Stimulated activated CD8-positive, alpha-beta memory T cell treated with anti-CD3 and anti-CD28 coated beads, Interleukin-15, amount 100 ng/mL, for 1 hour (primary cell): Measurements from ENCODE around the gene ATL2.
A peak's percentile ranks its signal among the peaks of the same experiment; 100 is the strongest.
"Not testable (repeated sequence)": the region's sequence is repeated elsewhere in the genome, so short reads cannot be mapped to it uniquely, and the experiment has no call there.

Experiments
- DNase-seq: peaks from one replicate; pipeline ENCODE4 v3.0.0-alpha.2; 2020; ENCODE audit warnings: low read depth

The ATL2 gene

DNA sequence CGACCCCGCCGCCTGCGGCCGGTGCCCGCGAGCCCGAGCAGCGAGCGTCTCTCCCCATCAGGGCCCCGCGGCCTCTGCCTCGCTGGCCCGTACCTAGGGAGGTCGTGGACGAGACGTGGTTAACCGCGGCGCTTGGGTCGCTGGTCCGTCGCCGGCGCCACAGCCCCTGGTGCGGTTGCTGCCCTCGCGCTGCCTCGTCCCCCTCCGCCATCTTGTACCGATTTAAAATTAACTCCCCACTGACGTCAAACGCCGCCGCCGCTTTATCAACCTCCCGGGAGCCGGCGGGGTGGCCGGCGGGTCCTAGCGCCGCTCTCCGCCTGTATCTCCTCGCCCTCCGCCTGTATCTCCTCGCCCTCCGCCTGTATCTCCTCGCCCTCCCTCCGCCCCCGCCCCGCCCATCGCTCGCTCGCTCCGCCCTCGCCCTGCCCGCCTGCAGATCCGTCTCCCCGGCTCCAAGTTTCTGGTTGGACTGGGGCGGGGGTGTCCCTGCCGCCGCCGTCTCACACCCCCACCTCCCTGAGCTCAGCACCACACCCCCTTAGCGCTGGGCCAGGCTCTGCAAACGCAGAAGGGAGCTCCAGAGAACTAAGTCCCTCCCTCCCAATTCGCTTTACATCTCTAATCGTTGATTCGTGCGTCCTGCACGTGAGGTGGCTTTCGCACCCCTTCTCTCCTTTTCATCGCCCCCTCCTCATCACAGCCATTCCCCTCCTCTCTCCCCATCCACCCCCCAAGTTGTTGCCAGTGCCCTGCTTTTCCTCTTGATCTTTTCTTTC is at the start of gene ATL2:
TSS of gene ATL2 (minus strand) at position 224 of the 779 bp plus-strand sequence. CDS start at position 211, 13 bp downstream.
- DNase-seq, result peak; percentile 85

DNA sequence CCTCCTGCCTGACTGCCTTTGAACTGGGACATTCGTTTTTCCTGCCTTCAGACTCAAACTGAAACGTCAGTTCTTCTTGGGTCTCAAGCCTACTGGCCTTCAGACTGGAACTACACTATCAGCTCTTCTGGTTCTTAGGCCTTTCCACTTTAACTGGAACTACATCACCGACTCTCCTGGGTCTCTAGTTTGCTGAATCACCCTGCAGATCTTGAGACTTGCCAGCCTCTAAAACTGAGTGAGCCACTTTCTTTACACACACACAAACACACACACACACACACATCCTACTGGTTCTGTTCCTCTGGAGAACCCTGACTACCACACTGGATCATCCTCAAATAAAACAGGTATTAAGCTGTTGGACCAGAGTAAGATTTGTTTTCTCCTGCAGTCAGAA is 46.7 kb upstream of the ATL2 start:
- no peak for DNase-seq

GRCh38 chr2:38421274-38422056 is 44.4 kb upstream of the ATL2 start:
- DNase-seq, result no peak

- DNase-seq, result no peak
Observed at GRCh38 chr2:38419499-38419898, 42.4 kb upstream of the ATL2 start.

GRCh38 chr2:38418735-38419134 is 41.7 kb upstream of the ATL2 start:
- no peak for DNase-seq

DNA sequence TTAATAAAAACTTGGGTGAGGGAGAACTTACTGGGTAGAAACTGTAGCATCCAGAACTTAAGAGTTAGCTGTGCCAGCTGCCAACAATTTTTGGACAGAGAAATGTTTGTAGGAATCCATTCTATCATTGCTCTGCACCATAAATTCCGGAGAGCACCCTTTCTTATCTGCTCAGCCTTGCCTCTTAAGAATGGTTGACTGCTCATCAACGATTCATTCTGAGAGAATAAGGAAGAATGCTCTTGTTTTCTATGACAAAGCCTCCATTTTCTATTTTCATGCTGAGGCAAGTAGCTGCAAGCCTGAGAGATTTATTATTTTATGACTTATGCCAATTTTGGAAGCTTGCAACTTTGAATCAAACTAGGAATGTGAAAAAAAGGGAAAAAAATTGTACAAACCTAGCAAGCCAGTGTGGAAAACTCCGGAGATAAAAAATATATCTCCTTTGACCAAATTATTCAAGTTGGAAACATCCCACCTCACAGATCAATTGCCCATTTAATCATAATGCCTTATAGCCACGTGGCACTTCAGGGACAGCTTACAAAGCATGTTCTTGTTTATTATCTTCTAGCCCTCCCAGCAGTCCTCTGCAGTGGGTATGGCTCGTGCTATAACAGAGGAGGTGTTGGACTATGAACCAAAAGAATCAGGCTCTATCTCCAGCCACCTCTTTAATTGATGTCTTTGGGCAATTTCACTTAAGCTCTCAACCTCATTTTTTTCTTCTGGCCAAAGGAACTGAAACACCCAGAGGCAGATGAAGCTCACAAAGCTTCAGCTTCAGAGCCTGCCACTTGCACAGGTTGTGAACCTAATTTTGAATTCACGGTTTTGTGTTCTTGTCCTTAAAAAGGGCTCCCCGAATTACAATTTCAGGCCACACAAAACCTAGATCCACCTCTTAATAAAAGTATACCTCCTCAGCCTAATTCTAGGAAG is 40.9 kb upstream of the ATL2 start:
- DNase-seq, result no peak

DNA sequence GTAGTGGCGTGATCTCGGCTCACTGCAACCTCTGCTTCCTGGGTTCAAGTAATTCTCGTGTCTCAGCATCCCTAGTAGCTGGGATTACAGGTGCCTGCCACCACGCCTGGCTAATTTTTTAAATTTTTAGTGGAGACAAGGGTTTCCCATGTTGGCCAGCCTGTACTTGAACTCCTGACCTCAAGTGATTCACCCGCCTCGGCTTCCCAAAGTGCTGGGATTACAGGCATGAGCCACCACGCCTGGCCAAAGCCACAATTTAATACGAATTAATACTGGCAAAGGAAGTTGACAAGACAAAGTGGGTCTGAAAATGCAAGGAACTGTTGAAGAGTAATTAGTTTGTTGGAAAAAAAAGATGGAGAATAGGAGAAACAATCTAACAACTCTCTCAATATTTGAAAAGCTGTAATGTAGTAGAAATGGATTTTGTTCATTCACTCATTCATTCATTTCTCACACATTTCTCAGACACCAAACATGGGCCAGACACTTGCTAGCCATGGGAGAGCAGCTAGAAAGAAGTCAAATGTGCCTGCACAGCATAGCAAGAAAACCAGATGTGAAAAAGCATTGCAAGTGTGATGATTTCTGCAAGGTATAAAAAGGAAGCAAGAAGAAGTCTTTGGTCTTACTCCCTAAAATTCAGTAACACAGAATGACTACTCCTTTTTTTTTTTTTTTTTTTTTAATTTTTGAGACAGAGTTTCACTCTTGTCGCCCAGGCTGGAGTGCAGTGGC is 39.4 kb upstream of the ATL2 start:
- DNase-seq, result no peak

DNA sequence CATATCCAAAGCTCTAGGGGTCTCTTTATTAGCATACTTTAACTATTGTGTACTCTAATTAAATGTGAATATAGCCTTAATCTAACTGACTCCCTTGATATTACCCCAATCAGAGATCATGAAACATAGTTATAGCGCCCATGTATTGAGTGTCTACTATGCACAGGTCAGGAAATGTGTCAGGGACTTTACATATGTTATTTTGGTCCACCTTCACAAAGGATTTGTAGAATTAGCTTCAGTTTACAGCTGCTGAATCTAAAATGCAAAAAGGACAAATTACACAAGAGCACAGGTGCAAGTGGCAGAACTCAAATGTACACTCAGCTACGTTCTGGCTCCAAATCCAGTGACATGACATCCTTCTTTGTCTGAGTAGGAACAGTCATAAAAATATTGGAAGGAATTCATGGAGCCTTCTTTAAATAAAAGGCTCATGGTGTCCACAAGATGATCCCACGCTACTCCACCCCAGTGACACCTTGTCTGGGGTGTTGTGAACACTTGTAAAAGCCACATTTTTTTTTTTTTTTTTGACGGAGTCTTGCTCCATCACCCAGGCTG is 38.7 kb upstream of the ATL2 start:
- no peak for DNase-seq

DNA sequence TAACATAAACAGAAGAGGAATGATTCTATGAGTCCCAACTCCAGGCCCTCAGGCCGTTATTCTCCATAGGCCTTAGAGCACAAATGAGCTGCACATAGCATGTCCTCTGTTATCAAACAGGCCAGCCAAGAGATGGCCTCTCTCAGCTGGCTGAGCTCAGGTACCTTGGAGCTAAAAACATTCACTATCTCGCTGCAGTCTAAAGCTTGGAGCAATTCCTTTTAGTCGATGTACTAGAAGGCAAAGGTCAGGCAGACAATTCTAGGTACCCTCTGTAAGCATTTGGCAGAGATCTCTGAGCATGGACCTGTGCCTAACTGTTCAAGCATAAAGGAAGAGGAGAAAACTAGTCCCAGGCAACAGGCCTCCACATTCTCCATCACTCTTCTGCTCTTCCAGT is 38.0 kb upstream of the ATL2 start:
- DNase-seq, result no peak

DNA sequence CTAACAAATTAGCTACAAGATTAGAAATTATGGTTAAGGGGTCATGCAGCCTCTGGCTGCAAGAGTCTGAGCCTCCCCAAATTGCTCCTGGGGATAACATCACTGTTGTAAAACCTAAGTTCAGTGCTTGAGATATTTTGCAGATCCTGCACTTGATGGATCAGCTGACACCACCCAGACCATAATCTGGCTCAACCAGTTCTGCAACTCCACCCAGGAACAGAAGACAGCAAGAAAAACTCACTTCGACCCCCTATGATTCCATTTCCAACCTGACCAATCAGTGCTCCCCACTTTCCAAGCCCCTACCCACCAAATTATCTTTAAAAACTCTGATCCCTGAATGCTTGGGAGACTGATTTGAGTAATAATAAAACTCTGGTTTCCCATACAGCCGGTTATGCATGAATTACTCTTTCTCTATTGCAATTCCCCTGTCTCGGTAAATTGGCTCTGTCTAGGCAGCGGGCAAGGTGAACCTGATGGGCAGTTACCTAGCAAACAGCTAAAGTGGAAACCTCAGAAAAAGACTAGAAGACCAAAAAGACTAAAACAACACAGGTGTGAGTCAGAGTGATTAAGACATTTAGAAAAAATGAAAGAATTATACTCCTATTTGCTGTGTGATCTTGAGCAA is 35.3 kb upstream of the ATL2 start:
- not testable (repeated sequence) for DNase-seq

GRCh38 chr2:38409156-38410102 is 32.4 kb upstream of the ATL2 start:
- DNase-seq, result no peak

DNA sequence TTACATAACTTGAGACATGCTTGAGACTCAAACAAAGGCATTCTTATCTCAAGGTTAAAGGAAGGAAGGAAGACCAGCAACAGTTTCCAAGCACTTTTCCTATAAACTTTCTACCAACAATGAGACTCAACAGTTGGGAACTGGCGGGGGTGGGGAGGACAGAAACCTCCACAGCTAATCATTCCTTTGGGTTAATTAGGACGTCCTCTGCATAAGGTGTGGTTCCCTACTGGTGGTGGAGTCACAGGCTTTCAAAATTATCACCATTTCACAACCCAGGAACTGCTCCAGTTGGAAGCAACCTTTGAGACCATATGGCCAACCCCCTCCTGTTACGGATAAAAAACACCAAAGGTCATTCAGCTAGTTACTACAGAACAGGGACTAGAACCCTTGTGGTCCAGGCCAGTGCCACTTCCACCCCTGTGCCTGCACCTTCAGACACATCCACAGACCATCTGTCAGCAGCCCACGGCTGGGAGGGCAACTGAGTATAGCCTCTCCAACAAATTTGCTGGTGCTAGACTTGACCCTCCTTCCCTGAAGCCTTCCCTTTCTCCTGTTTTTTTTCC is 30.1 kb upstream of the ATL2 start:
- no peak for DNase-seq

- no peak for DNase-seq
Observed at GRCh38 chr2:38406597-38407110, 29.6 kb upstream of the ATL2 start.

DNA sequence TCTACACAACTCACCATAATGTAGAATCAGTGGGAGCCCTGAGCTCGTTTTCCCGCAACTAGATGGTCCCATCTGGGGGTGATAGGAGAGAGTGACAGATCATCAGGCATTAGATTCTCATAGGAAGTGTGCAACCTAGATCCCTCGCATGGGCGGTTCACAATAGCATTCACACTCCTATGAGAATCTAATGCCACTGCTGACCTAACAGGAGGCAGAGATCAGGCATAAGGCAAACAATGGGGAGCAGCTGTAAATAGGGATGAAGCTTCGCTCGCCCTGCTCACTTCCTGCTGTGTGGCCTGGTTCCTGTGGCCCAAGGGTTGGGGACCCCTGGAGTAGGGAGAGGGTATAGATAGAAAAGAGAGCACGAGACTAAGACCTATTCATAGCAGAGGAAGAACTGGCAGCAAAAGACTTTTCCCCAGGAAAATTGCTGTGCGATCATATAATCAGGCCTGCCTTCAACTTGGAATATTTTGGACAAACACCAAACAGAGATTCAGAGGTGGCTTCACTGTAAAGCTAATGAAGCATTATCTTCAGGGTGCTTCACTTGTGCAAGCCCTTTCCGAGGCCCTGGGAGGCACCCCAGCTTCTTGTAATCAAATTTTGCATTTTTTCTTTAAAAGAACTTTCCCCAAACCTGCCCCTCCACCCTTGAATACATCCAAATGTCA is 29.0 kb upstream of the ATL2 start:
- no peak for DNase-seq

DNA sequence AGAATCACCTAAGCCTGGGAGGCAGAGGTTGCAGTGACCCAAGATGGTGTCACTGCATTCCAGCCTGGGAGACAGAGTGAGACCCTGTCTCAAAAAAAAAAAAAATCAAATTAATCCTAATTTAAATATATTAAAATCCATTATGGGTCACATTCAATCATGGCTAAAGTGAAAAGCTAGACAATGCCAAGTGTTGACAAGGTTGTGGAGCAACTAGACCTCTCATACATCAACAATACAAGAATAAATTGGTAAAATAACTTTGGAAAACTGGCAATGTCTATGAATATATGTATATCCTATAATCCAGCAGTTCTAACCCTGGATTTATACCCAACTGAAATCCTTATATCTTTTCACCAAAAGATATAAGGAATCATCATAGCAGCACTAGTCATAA is 23.4 kb upstream of the ATL2 start:
- no peak for DNase-seq

GRCh38 chr2:38398739-38399138 is 21.7 kb upstream of the ATL2 start:
- DNase-seq, result no peak

DNA sequence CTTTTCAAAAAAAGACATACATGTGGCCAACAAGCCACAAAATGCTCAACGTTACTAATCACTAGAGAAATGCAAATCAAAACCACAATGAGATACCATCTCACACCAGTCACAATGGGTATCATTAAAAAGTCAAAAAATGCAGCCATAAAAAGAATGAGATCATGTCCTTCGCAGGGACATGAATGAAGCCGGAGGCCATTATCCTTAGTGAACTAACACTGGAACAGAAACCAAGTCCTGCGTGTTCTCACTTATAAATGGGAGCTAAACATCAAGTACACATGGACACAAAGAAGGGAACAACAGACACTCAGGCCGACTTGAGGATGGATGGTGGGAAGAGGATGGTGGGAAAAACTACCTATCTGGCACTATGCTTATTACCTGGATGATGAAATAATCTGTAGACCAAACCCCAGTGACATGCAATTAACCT is 17.8 kb upstream of the ATL2 start:
- no peak for DNase-seq

DNA sequence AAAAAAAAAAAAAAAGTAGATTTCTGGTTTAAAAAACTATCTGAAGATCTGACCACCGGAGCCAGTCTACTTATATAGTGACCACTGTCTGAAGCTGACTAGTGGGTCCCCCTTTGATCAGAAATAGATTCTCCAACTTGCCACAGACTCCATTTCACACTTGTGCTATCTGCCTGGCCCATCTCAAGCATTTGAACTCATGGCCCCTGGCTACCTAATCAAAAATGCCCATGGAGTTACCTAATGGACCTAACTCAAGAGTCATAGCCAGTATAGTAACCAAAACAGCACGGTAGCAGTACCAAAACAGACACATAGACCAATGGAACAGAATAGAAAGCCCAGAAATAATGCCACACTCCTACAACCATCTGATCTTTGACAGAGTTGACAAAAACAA is 17.0 kb upstream of the ATL2 start:
- no peak for DNase-seq
